ENCODE measurements around the gene CA14. TPM values are rescaled to one million over a fixed set of nuclear protein-coding genes. Genes with fewer than 3 reads are reported as not detected.

The CA14 gene
- total RNA-seq, 1 experiment from 2014 or later: 35.3 TPM

- TF ChIP-seq ZNF532 (CRISPR knock-in tag; IDR thresholded peaks at IDR 0.05; ENCODE audit: borderline replicate concordance) (no peak), CBFB (CRISPR knock-in tag; IDR thresholded peaks at IDR 0.05; ENCODE audit: low read depth) (no peak), E2F4 (CRISPR knock-in tag; IDR thresholded peaks at IDR 0.05; ENCODE audit: borderline replicate concordance, low read depth) (0 out of 2 replicates have a peak, but pooled peaks have one; percentile 61), ATF3 (CRISPR knock-in tag; conservative IDR thresholded peaks at IDR 0.05) (no peak), AFF4 (CRISPR knock-in tag; IDR thresholded peaks at IDR 0.05; ENCODE audit: borderline replicate concordance) (0 out of 2 replicates have a peak, but pooled peaks have one; percentile 70), GABPB1 (CRISPR knock-in tag; IDR thresholded peaks at IDR 0.05) (peak; percentile 80), OVOL2 (CRISPR knock-in tag; IDR thresholded peaks at IDR 0.05; ENCODE audit: borderline replicate concordance) (no peak), ATF6 (CRISPR knock-in tag; IDR thresholded peaks at IDR 0.05) (no peak), ATF2 (CRISPR knock-in tag; IDR thresholded peaks at IDR 0.05; ENCODE audit: borderline replicate concordance, low read depth) (no peak), NFYB (CRISPR knock-in tag; conservative IDR thresholded peaks at IDR 0.05; ENCODE audit: low read depth) (peak; percentile 97), TP53 (CRISPR knock-in tag; IDR thresholded peaks at IDR 0.05) (no peak), HMGA2 (CRISPR knock-in tag; IDR thresholded peaks at IDR 0.05) (no peak), NR3C1 (CRISPR knock-in tag; conservative IDR thresholded peaks at IDR 0.05; ENCODE audit: low read depth) (no peak), ATF1 (CRISPR knock-in tag; IDR thresholded peaks at IDR 0.05) (no peak), KAT7 (CRISPR knock-in tag; IDR thresholded peaks at IDR 0.05; ENCODE audit: borderline replicate concordance) (no peak), E2F5 (CRISPR knock-in tag; IDR thresholded peaks at IDR 0.05) (peak; percentile 91), ZNF281 (CRISPR knock-in tag; IDR thresholded peaks at IDR 0.05) (peak; percentile 51; the same call in 1 of the 2 replicates), FOXP1 (CRISPR knock-in tag; IDR thresholded peaks at IDR 0.05; ENCODE audit: borderline replicate concordance) (peak; percentile 80), TCF7 (CRISPR knock-in tag; IDR thresholded peaks at IDR 0.05; ENCODE audit: low read depth) (no peak)
These were observed 21.5 kb upstream of the CA14 start, which contains the start of gene ANP32E (continued) for GRCh38 chr1:150235852-150236613.

All from WTC11 (cell line).